NCI-H82 treated with DMSO at 0.1 percent for 48 hours (cell line): ENCODE data around the gene SPINK4.

ENCODE experiments used
- DNase-seq: peaks from one replicate; lab custom pipeline; 2025; ENCODE audit not compliant: unreplicated experiment; lab: John Stamatoyannopoulos, UW

SPINK4 gene

DNA sequence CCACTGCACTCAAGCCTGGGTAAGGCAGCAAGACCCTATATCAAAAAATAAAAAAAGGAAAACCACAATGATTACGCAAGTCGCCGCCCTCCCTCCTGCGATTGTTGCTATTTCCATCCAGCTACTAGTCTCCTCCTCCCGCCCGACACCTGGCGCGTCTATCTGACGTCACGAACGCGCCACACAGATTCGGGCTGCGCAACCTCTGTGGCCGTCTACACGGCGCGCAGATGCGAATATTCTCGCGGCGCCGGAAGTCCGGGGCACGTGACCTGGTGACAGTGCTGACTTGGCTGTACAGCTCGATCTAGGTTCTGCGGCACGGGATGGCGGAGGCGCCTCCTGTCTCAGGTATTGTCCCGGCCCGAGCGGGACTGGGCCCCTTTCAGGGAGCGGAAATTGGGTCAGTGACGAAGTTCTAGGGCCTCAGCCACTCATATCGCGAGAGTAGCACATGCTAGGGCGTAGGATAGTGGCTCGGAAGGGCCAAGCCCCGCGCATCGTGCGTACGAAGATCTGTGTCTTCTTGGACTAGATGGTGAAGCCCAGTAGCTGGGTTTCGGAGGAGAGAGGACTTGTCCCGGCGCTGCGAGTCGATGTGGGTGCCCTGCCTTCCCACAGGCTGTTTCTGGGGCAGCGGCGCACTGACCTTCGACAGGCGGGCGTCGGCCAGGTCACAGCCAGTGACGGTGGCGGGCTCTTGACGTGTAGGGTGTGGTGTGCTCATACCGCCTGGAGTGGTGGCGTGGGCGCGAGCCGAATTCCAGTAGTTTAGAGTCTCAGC is 50.5 kb downstream of the SPINK4 start, which contains the start of gene NFX1:
Gene NFX1, plus strand, starts transcription at position 270 of the 784 bp plus-strand sequence. Its CDS starts 57 bp downstream, at position 327.
- peak; percentile 82 for DNase-seq

DNA sequence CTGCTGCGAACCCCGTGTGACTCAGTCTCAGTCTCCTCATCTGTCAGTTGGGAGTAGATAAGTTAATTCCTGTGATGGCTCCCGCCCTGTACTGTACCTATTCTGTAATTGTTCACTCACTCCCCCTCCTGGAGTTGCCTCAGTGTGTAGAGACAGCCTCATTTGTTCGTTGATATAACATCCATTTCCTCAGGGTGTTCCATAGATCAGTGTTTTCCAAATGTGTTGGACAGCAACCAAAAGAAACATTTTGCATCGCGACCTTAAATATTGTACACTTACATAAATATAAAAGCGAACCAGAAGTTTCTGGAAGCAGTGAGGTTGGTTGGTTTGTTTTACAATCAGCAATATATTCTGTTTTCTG is 51.0 kb downstream of the SPINK4 start:
- no peak for DNase-seq

DNA sequence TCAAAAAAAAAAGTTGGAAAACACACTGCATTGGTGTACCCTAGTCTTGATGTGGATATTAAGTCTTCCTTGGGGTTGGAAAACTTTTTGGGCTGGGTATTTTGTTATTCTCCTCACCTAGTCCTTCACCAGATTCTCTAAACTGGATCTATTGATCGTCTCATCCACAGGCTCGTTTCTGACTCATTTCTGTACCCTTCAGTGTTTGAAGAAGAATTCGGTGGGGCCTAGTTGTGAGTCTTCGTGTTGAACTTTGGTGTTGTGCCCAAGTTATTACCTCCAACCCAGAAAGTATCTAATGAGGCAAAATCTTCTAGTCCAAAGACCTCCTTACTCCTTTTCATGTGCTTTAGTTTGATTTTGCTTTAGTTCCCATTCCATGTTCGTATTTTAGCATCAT is 51.9 kb downstream of the SPINK4 start:
- DNase-seq = no peak

DNA sequence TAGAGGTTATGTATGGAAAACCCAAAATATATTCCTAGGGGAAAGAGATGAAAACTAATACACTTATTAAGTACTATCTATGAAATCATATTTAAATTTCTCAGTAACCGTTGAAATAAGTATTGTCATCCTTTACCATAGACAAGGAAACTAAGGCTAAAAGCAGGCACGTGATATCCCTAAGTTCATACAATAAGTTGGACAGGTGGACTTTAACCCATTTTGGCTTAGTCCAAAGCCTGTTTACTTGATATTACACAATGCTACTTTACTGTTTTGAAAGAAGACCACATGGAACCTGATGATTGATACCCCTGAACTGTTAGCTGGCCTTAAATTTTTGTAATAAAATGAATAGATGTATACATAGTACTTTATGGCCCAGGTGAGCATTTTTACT is 53.8 kb downstream of the SPINK4 start:
- DNase-seq = no peak

DNA sequence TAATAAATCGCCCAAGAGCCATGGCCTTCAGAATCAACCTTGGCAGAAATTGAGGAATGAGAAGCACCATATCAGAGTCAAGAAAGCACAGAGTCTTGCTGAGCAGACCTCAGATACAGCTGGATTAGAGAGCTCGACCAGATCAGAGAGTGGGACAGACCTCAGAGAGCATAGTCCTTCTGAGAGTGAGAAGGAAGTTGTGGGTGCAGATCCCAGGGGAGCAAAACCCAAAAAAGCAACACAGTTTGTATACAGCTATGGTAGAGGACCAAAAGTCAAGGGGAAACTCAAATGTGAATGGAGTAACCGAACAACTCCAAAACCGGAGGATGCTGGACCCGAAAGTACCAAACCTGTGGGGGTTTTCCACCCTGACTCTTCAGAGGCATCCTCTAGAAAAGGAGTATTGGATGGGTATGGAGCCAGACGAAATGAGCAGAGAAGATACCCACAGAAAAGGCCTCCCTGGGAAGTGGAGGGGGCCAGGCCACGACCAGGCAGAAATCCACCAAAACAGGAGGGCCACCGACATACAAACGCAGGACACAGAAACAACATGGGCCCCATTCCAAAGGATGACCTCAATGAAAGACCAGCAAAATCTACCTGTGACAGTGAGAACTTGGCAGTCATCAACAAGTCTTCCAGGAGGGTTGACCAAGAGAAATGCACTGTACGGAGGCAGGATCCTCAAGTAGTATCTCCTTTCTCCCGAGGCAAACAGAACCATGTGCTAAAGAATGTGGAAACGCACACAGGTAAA is 54.9 kb downstream of the SPINK4 start:
- no peak for DNase-seq

DNA sequence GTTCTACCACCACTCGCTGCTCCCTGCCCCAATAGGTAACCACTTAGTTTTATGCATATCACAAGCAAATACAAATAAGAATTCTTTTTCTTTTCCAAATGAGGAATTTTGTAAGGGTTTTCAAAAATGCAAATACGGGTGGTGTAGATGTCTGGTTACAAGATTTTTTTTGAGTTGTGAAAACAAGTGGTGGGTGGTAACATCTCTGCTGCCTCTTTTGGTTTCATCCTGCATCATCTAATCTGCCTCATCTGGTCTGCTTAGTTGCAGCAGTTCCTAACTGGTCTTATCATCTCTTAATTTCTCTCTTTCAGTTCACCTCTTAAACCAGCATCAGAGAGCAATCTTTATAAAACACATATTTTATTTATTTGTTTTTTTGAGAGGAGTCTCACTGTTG is 55.6 kb downstream of the SPINK4 start:
- DNase-seq = no peak

DNA sequence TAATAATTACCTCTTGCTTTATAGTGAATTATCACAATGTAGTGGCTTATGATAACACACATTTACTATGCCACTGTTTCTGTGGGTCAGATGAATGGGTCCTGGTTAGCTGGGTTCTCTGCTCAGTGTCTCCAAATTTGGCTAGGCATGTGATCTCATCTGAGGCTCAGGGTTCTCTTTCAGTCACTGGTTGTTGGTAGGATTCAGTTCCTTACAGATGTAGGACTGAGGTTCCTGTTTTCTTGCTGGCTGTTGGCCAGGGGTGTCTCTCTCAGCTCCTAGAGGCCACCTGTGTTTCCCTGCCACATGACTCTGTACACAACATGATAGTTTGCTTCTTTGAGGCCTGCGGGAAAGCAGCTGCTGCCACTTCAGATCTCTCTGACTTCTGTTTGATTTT is 57.5 kb downstream of the SPINK4 start:
- no peak for DNase-seq
